GM12875 (cell line): ENCODE measurements around the gene PDE6C.

Experiments used
- H3K4me3 ChIP-seq: one replicate; pipeline ENCODE4 v1.5.1; 2011; ENCODE audit warnings: low read depth, low read length, control low read depth
- TF ChIP-seq, protein P1 (sequence below): IDR thresholded peaks from 2 replicates; pipeline ENCODE4 v1.5.1; 2011; ENCODE audit warnings: low read depth, mild to moderate bottlenecking, control low read depth, inconsistent platforms, low read length, moderate library complexity, borderline replicate concordance; ENCODE audit not compliant: insufficient read depth

The PDE6C gene

DNA sequence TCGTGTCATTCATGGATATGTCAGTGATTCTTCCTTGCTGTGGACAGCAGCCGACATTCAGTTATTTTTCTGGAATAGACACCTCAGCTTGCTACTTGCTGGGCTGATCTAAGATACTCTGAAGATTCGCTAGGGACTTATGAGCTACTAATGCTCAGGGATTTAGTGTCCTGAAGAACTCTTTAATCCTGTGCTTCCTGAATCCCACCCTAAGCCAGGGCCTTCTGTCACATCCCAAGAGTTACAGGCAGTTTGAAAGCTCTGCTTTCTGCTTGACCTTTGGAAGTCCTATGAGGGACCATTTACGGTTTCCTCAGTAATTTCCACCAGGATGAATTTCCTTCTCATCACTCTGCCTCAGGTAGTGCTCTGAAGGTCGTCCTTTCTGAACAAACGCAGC lies at the start of gene PDE6C:
PDE6C (plus strand) TSS at position 227 of the 400 bp plus-strand sequence. CDS start 189 bp downstream, outside the sequence.
- TF ChIP-seq, protein P1, sequence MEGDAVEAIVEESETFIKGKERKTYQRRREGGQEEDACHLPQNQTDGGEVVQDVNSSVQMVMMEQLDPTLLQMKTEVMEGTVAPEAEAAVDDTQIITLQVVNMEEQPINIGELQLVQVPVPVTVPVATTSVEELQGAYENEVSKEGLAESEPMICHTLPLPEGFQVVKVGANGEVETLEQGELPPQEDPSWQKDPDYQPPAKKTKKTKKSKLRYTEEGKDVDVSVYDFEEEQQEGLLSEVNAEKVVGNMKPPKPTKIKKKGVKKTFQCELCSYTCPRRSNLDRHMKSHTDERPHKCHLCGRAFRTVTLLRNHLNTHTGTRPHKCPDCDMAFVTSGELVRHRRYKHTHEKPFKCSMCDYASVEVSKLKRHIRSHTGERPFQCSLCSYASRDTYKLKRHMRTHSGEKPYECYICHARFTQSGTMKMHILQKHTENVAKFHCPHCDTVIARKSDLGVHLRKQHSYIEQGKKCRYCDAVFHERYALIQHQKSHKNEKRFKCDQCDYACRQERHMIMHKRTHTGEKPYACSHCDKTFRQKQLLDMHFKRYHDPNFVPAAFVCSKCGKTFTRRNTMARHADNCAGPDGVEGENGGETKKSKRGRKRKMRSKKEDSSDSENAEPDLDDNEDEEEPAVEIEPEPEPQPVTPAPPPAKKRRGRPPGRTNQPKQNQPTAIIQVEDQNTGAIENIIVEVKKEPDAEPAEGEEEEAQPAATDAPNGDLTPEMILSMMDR: no peak
- no peak within 1 kb of the TSS for H3K4me3 ChIP-seq

DNA sequence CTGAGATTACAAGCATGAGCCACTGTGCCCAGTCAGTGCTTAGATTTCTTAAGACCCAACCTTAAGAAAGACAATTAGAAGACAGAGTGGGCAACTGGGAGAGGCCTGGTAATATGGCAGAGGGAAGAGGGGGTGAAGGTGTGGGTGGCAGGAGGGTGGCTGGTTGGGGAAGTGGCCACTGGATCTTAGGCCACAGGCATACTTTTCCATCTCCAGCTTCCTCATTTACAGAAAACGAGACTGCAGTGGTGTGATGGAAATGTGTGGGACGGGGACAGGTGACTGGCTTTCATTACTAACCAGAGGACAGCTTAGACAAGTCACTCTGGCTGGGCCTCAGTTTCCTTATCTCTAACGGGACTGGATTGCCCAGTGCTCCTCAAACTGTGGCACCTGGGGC lies 46.9 kb upstream of the PDE6C start:
- no peak overlapping the region for H3K4me3 ChIP-seq
- TF ChIP-seq, protein P1: no peak

DNA sequence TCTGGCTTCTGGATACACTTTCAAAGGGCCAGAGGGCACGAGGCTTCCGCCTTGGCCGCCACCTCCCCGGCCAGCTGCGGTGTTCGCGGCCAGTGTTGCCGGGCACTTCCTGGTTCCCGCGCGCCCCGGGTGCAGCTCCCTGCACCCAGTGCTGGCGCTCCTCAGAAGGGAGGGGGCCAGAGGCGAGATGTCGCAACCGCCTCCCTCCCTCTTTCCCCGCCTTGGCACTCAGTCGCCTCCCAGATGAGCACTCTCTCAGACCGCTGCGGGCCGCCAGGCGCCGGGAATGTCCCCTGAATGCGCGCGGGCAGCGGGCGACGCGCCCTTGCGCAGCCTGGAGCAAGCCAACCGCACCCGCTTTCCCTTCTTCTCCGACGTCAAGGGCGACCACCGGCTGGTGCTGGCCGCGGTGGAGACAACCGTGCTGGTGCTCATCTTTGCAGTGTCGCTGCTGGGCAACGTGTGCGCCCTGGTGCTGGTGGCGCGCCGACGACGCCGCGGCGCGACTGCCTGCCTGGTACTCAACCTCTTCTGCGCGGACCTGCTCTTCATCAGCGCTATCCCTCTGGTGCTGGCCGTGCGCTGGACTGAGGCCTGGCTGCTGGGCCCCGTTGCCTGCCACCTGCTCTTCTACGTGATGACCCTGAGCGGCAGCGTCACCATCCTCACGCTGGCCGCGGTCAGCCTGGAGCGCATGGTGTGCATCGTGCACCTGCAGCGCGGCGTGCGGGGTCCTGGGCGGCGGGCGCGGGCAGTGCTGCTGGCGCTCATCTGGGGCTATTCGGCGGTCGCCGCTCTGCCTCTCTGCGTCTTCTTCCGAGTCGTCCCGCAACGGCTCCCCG lies 45.7 kb upstream of the PDE6C start, which contains the start of gene FFAR4:
FFAR4 (plus strand) TSS at position 231 of the 842 bp plus-strand sequence; CDS start at position 287, 56 bp downstream.
- no peak within 1 kb of the TSS for H3K4me3 ChIP-seq
- TF ChIP-seq, protein P1: no peak

DNA sequence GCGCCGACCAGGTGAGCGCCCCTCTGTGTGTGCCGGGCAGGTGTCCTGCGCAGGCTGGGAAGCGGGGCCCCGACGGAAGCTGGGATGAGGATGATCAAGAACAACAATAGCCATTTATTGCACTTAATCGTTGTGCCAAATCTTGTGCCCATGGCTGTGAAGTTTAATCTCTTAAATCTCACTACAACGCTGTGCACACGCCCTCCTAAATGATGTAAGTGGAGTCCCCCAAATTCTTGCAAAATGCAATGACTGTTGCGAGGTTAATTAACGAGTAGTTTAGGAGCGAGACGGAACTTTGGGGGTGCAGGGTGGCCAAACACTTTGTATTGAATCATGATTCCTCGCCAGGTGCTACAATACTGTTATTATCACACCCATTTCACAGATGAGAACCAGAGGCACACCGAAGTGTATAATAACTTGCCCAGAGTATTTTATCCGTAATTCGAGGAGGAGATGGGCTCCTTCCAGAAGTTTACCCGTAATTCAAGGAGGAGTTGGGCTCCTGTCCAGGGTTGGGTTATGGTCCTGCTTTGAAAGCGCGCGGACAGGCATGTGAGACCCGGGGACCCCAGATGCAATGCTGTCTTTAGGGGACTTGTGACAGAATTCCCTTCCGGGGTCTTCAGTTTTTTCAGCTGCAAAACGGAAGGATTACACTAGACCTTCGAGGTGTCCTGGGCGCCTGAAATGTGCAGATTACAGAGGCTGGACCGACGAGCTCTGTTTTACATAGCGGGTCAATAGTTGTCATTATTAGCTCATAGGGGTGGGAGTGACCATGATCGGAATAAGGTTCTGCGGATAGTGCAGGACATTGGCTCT lies 44.8 kb upstream of the PDE6C start:
- TF ChIP-seq, protein P1: no peak
- no peak overlapping the region for H3K4me3 ChIP-seq

DNA sequence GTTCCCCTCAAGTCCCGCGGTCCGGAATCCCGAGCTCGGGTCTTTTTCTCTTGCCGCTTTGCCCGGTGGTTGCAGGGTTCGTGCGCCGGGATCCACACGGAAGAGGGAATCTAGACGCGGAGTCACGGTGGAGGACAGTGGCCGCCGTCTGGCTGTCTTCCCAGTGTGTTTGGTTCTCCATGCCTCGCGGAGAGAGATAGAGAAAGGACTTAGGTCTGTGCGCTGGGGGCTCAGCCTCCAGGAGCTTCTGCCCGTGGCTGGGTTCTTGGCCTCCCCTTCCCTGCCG lies 44.3 kb upstream of the PDE6C start:
- TF ChIP-seq, protein P1: no peak

DNA sequence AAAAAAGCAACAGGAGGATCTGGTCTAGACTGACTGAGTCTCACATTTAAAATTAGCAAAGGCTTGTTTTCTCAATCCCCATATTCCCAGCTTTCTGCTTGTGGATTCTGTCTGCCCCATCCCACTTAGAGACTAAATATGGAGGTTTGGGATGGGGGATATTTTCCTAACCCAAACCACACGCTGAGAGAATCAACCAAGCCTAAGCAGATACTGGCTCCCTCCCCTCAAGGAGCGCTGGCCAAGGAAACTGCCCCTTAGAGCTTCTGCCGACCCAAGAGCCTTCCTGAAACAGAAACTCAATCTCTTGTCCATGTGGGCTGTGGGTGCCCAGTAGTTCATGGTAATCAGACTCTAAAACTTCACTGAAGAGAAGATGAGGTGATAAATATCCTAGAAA lies 42.0 kb upstream of the PDE6C start:
- no peak overlapping the region for H3K4me3 ChIP-seq
- TF ChIP-seq, protein P1: no peak

More for the DNA sequence above, 44.3 kb upstream of the PDE6C start:
- H3K4me3 ChIP-seq: no peak overlapping the region
